BE2C (cell line): ENCODE measurements around the gene C19orf73.

Source experiments
- DNase-seq: peaks from one replicate; pipeline ENCODE4 v3.0.0-alpha.2; 2020
- H3K27me3 ChIP-seq: fragments of 250-450 bp; sonication (Bioruptor Pico); 2 replicates; pipeline ENCODE4 v1.5.1; 2020; ENCODE audit warnings: mild to moderate bottlenecking
- H3K36me3 ChIP-seq: fragments of 250-450 bp; sonication (Bioruptor Pico); 2 replicates; pipeline ENCODE4 v1.5.1; 2020; ENCODE audit warnings: mild to moderate bottlenecking
- H3K4me1 ChIP-seq: fragments of 250-450 bp; sonication (Bioruptor Pico); 2 replicates; pipeline ENCODE4 v1.5.1; 2020
- H3K4me3 ChIP-seq: 2 replicates; pipeline ENCODE4 v1.5.1; 2011; ENCODE audit warnings: low read depth, low read length
- H3K9me3 ChIP-seq: fragments of 250-450 bp; sonication (Bioruptor Pico); 2 replicates; pipeline ENCODE4 v1.5.1; 2020
- TF ChIP-seq, protein P1 (sequence below): IDR thresholded peaks from 2 replicates; pipeline ENCODE4 v1.5.1; 2012; ENCODE audit warnings: mild to moderate bottlenecking, low read depth, low read length

C19orf73 gene

DNA sequence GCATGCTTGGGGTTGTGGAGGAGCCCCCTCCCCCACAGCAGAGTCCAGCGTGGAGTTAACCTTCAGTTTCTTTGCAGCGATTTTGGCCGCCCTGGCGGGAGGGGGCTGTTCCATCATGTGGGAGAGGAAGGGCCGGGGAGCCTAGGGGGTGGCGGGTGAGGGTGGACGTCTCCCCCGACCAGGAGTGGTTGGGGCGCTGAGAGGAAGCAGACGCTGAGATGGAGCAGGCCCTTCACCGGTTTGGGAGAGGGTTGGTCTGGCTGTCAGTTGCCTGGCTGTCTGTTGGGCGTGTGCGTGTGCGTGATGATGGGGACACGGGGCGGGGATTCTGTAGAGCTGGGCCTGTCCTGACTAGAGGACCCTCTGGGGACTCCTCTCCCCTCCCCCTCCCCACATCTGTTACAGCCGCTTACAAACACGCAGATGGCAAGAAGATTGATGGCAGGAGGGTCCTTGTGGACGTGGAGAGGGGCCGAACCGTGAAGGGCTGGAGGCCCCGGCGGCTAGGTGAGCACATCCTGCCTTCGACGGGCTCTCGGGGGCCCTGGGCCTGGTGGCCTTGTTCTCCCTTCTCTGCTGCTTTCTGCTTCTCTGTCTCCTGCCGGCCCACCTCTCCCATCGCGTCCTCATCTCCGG is 14.6 kb downstream of the C19orf73 start:
- Histone ChIP-seq H3K27me3 (no peaks in the 10 kb centered on the region), H3K9me3 (no peaks in the 10 kb centered on the region), H3K36me3 (peaks cover 92% of the 10 kb centered on the region), H3K4me3 (no peak overlapping the region), H3K4me1 (peaks cover 20% of the 10 kb centered on the region)
- DNase-seq, result peak; percentile 75
- TF ChIP-seq, protein P1, sequence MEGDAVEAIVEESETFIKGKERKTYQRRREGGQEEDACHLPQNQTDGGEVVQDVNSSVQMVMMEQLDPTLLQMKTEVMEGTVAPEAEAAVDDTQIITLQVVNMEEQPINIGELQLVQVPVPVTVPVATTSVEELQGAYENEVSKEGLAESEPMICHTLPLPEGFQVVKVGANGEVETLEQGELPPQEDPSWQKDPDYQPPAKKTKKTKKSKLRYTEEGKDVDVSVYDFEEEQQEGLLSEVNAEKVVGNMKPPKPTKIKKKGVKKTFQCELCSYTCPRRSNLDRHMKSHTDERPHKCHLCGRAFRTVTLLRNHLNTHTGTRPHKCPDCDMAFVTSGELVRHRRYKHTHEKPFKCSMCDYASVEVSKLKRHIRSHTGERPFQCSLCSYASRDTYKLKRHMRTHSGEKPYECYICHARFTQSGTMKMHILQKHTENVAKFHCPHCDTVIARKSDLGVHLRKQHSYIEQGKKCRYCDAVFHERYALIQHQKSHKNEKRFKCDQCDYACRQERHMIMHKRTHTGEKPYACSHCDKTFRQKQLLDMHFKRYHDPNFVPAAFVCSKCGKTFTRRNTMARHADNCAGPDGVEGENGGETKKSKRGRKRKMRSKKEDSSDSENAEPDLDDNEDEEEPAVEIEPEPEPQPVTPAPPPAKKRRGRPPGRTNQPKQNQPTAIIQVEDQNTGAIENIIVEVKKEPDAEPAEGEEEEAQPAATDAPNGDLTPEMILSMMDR, result no peak

DNA sequence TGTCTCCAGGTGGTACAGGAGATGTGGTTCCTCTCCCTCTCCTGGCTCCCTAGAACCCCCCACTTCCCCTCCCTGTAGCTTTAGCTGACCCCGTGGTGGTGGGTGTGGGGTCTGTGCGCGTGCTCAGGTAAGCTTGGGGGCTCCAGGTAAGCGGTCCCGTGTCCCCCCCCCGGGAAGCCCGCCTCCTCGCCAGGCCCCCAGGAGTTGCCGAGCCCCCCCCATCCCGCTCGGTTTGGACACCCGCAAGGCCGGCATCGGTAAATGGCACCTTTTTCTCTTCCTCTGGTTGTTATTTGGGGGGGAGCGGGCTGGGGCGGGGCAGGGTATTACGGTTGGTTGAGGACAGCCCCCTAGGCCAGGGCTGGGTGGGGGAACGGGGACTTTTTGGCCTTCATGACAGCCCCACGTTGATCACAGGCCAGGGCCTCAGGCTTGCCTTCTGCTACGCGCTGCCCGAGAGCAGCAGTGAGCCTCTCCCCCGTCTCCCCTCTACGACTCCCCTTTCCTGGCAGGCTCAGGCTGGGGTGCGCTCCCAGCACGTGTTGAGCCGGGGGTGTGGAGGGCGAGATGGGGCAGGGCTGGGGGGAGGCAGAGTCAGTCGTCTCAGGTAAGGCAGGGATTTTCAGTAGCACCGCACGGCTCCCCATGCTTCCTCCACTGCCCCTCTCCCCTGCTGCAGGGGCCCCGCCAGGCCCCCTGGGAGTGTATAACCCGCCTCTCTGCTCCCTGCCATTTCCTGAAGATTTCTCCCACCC is 15.4 kb downstream of the C19orf73 start:
- peaks cover 20% of the 10 kb centered on the region for H3K4me1 ChIP-seq
- H3K9me3 ChIP-seq, result no peaks in the 10 kb centered on the region
- H3K4me3 ChIP-seq, result no peak overlapping the region
- no peaks in the 10 kb centered on the region for H3K27me3 ChIP-seq
- TF ChIP-seq, protein P1, result no peak
- H3K36me3 ChIP-seq, result peaks cover 92% of the 10 kb centered on the region
- DNase-seq, result no peak

DNA sequence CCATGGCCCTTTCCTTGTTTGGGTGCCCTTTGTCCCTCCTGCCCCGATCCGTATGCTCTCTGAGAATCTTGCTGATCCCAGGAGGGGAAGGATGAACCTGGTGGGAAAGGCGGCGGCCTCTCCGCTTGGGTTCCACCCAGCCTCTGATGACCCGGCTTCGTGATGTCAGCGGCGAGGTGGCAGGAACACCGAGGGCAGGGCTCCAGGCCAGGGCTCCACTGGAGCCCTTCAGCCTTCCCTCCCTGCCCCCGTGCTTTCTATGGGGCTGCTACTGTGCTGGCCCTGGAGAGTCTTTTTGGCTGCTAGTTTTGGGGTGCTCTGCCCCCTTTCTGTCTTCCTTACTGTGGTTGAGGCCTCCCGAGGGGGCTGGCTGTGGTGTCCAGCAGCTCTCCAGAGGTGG is 16.6 kb downstream of the C19orf73 start:
- peaks cover 20% of the 10 kb centered on the region for H3K4me1 ChIP-seq
- no peak for DNase-seq
- H3K4me3 ChIP-seq, result no peak overlapping the region
- H3K27me3 ChIP-seq, result no peaks in the 10 kb centered on the region
- no peaks in the 10 kb centered on the region for H3K9me3 ChIP-seq
- H3K36me3 ChIP-seq, result peaks cover 90% of the 10 kb centered on the region
- TF ChIP-seq, protein P1, result no peak

DNA sequence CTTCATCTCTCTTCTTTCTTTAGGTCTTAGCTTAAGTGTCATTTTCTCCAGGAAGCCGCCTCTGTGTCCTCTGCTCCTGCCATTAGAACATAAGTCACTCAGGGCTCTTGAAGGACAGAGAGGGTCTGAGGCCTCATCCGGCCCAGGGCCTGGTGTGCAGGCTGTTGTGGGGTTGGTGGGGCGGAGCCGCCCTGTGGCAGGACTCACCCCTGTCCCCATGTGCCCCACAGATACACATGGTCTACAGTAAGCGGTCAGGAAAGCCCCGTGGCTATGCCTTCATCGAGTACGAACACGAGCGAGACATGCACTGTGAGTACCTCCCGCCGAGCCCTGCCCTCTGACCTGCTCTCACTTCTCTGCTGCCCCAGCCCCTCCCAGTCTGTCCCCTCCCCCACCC is 17.8 kb downstream of the C19orf73 start:
- Histone ChIP-seq H3K4me1 (peaks cover 16% of the 10 kb centered on the region), H3K9me3 (no peaks in the 10 kb centered on the region), H3K27me3 (no peaks in the 10 kb centered on the region), H3K4me3 (no peak overlapping the region), H3K36me3 (peaks cover 90% of the 10 kb centered on the region)
- no peak for DNase-seq
- TF ChIP-seq, protein P1, result no peak

DNA sequence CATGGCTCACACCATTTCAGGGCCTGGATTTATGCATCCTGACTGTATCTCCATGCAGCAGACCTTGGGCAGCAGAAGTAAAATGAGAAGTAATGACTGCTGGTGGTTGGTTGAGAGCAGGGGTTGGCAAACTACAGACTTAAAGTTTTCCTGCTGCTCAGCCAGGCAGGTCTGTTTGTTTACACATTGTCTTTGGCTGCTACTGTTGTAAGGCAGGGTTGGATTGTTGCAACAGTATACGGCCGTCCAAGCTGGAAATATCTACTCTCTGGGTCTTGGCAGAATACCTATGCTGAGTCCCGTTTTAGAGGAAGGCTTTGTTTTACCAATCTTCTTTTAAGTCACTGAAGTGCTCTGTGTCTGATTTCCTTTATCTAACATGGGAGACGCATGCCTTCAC is 20.1 kb downstream of the C19orf73 start:
- no peak overlapping the region for H3K4me3 ChIP-seq
- peaks cover 5% of the 10 kb centered on the region for H3K4me1 ChIP-seq
- no peak for DNase-seq
- peaks cover 82% of the 10 kb centered on the region for H3K36me3 ChIP-seq
- no peaks in the 10 kb centered on the region for H3K9me3 ChIP-seq
- TF ChIP-seq, protein P1, result no peak
- no peaks in the 10 kb centered on the region for H3K27me3 ChIP-seq
